HCT116 (cell line): Measurements from ENCODE around the gene STAB1. TPM values are rescaled to one million over a fixed set of nuclear protein-coding genes. Genes with fewer than 3 reads are reported as not detected.

Source experiments
- ATAC-seq: fragments of 200-7000 bp; cut with Tn5 transposase; 2 replicates; pipeline ENCODE4 v1.9.1; 2020; ENCODE audit warnings: mild to moderate bottlenecking, moderate library complexity
- BruUV-seq: library from RNA; stranded (reverse); fragments of 400-500 nt; replicated peaks from 2 replicates; lab custom pipeline; 2021; lab: Mats Ljungman, UMichigan
- CTCF ChIA-PET: fragments of 300-600 bp; sonication (Branson Sonifier 250); formaldehyde crosslinking; loops from one replicate; lab custom pipeline; 2021; ENCODE audit warnings: antibody characterized with exemption; lab: Charles Lee
- POLR2A ChIA-PET: fragments of 300-600, 350-600 bp; sonication (Branson Sonifier 250); formaldehyde crosslinking; loops from one replicate; lab custom pipeline; 2021; ENCODE audit warnings: antibody characterized with exemption; lab: Charles Lee
- RAD21 ChIA-PET, 2 experiments: fragments of 300-600 bp; sonication (Branson Sonifier 250); formaldehyde crosslinking; loops; one replicate each; lab custom pipeline; 2023; ENCODE audit warnings: low total read pairs in 2 of 2; ENCODE audit not compliant: uncharacterized antibody in 2 of 2, unreplicated experiment in 2 of 2, low non-redundant PET in 1 of 2; lab: Charles Lee
- DNase-seq: peaks from one replicate; pipeline ENCODE4 v3.0.0-alpha.2; 2010; ENCODE audit warnings: low read depth, low spot score
- H2AFZ ChIP-seq: fragments of 200-600 bp; shearing (Covaris generic), sonication (generic); 2 replicates; pipeline ENCODE4 v1.6.1; 2017; ENCODE audit warnings: low read depth, mixed run types, mixed read lengths, antibody characterized with exemption, low read length; ENCODE audit not compliant: poor library complexity, severe bottlenecking
- H3K27ac ChIP-seq: 2 replicates; pipeline ENCODE4 v1.5.1; 2012; ENCODE audit warnings: low read depth, low read length
- H3K27me3 ChIP-seq: fragments of 200-600 bp; sonication (generic); 2 replicates; pipeline ENCODE4 v1.6.1; 2016; ENCODE audit warnings: mixed run types, low read length, mixed read lengths; ENCODE audit not compliant: insufficient read depth
- H3K36me3 ChIP-seq, 2 experiments: fragments of 200-500 bp in 1 of 2; fragments of 200-600 bp in 1 of 2; sonication (Bioruptor generic) in 1 of 2; sonication (generic) in 1 of 2; 2 replicates each; pipeline versions ENCODE4 v1.5.1 to v1.6.1; 2014 to 2016; ENCODE audit warnings: low read length in 2 of 2, inconsistent platforms in 1 of 2, mixed read lengths in 1 of 2, mixed run types in 1 of 2; ENCODE audit not compliant: insufficient read depth in 2 of 2, control insufficient read depth in 1 of 2
- H3K4me1 ChIP-seq, 2 experiments: fragments of 200-600 bp in 1 of 2; sonication (generic) in 1 of 2; 2 replicates each; pipeline versions ENCODE4 v1.5.1 to v1.6.1; 2012 to 2017; ENCODE audit warnings: low read length in 2 of 2, inconsistent platforms in 1 of 2, mild to moderate bottlenecking in 1 of 2, mixed read lengths in 1 of 2, mixed run types in 1 of 2, moderate library complexity in 1 of 2; ENCODE audit not compliant: insufficient read depth in 2 of 2, control insufficient read depth in 1 of 2
- H3K4me2 ChIP-seq: fragments of 200-600 bp; sonication (generic); 2 replicates; pipeline ENCODE4 v1.6.1; 2017; ENCODE audit warnings: mixed run types, low read length, mixed read lengths
- H3K4me3 ChIP-seq, 2 experiments: fragments of 200-600 bp in 1 of 2; sonication (generic) in 1 of 2; replicated peaks in 1 of 2; 2 replicates each; pipeline ENCODE4 v1.5.1; 2011 to 2016; ENCODE audit warnings: low read length in 2 of 2, control low read depth in 1 of 2, low read depth in 1 of 2, mild to moderate bottlenecking in 1 of 2, mixed read lengths in 1 of 2, mixed run types in 1 of 2
- H3K79me2 ChIP-seq: fragments of 200-600 bp; sonication (generic); 2 replicates; pipeline ENCODE4 v1.6.1; 2017; ENCODE audit warnings: mild to moderate bottlenecking, mixed run types, low read length, moderate library complexity, mixed read lengths; ENCODE audit not compliant: insufficient read depth
- H3K9ac ChIP-seq: fragments of 200-600 bp; sonication (generic); 2 replicates; pipeline ENCODE4 v1.6.1; 2016; ENCODE audit warnings: low read length, mixed read lengths
- H3K9me2 ChIP-seq: fragments of 200-600 bp; sonication (generic), shearing (Covaris generic); 2 replicates; pipeline ENCODE4 v1.6.1; 2017; ENCODE audit warnings: mixed run types, mild to moderate bottlenecking, moderate library complexity; ENCODE audit not compliant: insufficient read depth
- H3K9me3 ChIP-seq, 2 experiments: fragments of 200-500 bp in 1 of 2; fragments of 200-600 bp in 1 of 2; sonication (Bioruptor generic) in 1 of 2; sonication (generic) in 1 of 2; 2 replicates each; pipeline ENCODE4 v1.6.1; 2014 to 2017; ENCODE audit warnings: low read length in 2 of 2, mixed read lengths in 2 of 2, inconsistent platforms in 1 of 2, low read depth in 1 of 2, mild to moderate bottlenecking in 1 of 2, mixed run types in 1 of 2, moderate library complexity in 1 of 2; ENCODE audit not compliant: control insufficient read depth in 1 of 2, insufficient read depth in 1 of 2
- H4K20me1 ChIP-seq: fragments of 200-600 bp; sonication (generic), shearing (Covaris generic); 2 replicates; pipeline ENCODE4 v1.6.1; 2017; ENCODE audit warnings: mixed run types, mild to moderate bottlenecking, moderate library complexity; ENCODE audit not compliant: insufficient read depth
- CBX3 ChIP-seq: IDR thresholded peaks from 2 replicates; pipeline ENCODE4 v1.6.1; 2012; ENCODE audit warnings: low read depth
- CEBPB ChIP-seq: IDR thresholded peaks from 2 replicates; pipeline ENCODE4 v1.6.1; 2012; ENCODE audit warnings: low read depth
- CTCF ChIP-seq, 3 experiments: fragments of 200-600 bp in 1 of 3; sonication (generic) in 1 of 3; IDR thresholded peaks in 2 of 3; conservative IDR thresholded peaks in 1 of 3; 2 replicates each; pipeline ENCODE4 v1.5.1; 2012 to 2017; ENCODE audit warnings: low read depth in 2 of 3, low read length in 2 of 3, antibody characterized with exemption in 1 of 3, borderline replicate concordance in 1 of 3, control low read depth in 1 of 3, mild to moderate bottlenecking in 1 of 3, mixed read lengths in 1 of 3, mixed run types in 1 of 3, moderate library complexity in 1 of 3; ENCODE audit not compliant: insufficient read depth in 1 of 3
- EGR1 ChIP-seq: IDR thresholded peaks from 2 replicates; pipeline ENCODE4 v1.6.1; 2012; ENCODE audit warnings: low read depth
- ELF1 ChIP-seq: IDR thresholded peaks from 2 replicates; pipeline ENCODE4 v1.6.1; 2012; ENCODE audit warnings: low read depth, borderline replicate concordance
- EZH2 ChIP-seq: fragments of 200-600 bp; sonication (generic); IDR thresholded peaks from 2 replicates; pipeline ENCODE4 v1.6.1; 2017; ENCODE audit warnings: antibody characterized with exemption, mixed run types
- FOSL1 ChIP-seq: IDR thresholded peaks from 2 replicates; pipeline ENCODE4 v1.6.1; 2012; ENCODE audit warnings: low read depth
- JUND ChIP-seq: IDR thresholded peaks from 2 replicates; pipeline ENCODE4 v1.6.1; 2012
- RAD21 ChIP-seq: IDR thresholded peaks from 2 replicates; pipeline ENCODE4 v1.6.1; 2012; ENCODE audit warnings: low read depth, mild to moderate bottlenecking
- SP1 ChIP-seq: IDR thresholded peaks from 2 replicates; pipeline ENCODE4 v1.6.1; 2012; ENCODE audit warnings: low read depth
- SRF ChIP-seq: IDR thresholded peaks from 2 replicates; pipeline ENCODE4 v1.6.1; 2012; ENCODE audit warnings: low read depth
- ZNF274 ChIP-seq: fragments of 200-500 bp; sonication (Bioruptor generic); IDR thresholded peaks from 2 replicates; pipeline ENCODE4 v1.6.1; 2014; ENCODE audit warnings: mild to moderate bottlenecking, low read depth, low read length, inconsistent platforms
- intact Hi-C: fragments of 100-400 bp; cut with micrococcal nuclease; formaldehyde crosslinking; loops from 2 replicates; pipeline ENCODE4 v1.10.0; 2022
- total RNA-seq: library from RNA; stranded (reverse); gene quantifications from one replicate; pipeline ENCODE4 v1.2.1, GENCODE V29; 2021; ENCODE audit not compliant: unreplicated experiment
- TF ChIP-seq, protein P1 (sequence below): IDR thresholded peaks from 2 replicates; pipeline ENCODE4 v1.6.1; 2012; ENCODE audit warnings: low read depth

The STAB1 gene
- total RNA-seq, 1 experiment from 2014 or later: 0.44 TPM

- no peak for TF ChIP-seq CTCF (IDR thresholded peaks at IDR 0.05 in 2 of 3, conservative IDR thresholded peaks at IDR 0.05 in 1 of 3; ENCODE audit: borderline replicate concordance in 1 of 3, insufficient read depth in 1 of 3, low read depth in 2 of 3, low read length in 2 of 3)
- no peak for TF ChIP-seq CBX3
- TF ChIP-seq JUND: no peak
- no peak for TF ChIP-seq EZH2
- no peak for TF ChIP-seq SP1
- TF ChIP-seq, protein P1, sequence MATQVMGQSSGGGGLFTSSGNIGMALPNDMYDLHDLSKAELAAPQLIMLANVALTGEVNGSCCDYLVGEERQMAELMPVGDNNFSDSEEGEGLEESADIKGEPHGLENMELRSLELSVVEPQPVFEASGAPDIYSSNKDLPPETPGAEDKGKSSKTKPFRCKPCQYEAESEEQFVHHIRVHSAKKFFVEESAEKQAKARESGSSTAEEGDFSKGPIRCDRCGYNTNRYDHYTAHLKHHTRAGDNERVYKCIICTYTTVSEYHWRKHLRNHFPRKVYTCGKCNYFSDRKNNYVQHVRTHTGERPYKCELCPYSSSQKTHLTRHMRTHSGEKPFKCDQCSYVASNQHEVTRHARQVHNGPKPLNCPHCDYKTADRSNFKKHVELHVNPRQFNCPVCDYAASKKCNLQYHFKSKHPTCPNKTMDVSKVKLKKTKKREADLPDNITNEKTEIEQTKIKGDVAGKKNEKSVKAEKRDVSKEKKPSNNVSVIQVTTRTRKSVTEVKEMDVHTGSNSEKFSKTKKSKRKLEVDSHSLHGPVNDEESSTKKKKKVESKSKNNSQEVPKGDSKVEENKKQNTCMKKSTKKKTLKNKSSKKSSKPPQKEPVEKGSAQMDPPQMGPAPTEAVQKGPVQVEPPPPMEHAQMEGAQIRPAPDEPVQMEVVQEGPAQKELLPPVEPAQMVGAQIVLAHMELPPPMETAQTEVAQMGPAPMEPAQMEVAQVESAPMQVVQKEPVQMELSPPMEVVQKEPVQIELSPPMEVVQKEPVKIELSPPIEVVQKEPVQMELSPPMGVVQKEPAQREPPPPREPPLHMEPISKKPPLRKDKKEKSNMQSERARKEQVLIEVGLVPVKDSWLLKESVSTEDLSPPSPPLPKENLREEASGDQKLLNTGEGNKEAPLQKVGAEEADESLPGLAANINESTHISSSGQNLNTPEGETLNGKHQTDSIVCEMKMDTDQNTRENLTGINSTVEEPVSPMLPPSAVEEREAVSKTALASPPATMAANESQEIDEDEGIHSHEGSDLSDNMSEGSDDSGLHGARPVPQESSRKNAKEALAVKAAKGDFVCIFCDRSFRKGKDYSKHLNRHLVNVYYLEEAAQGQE: no peak
- TF ChIP-seq, all 23 proteins: peak for 0
Measured at GRCh38 chr3:52546111-52546901, 51.2 kb downstream of the STAB1 start (continued).

DNA sequence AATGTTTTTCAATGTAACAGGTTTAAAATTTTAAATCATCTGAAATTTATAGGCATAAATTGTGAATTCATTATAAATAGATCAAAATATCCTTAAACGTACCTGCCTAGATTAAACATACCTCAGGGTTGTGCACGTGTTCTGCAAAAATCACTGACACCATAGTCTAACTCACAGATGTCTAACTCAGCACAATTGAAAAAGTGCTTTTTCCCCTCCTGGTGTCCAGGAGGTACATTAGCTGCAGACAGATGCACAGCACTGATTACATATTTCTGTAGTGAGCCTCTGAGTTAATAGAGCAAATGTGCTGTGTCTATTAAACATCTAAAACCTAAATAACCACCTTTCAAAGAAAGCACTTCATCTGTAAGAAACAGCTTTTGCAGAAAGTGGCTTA, 52.0 kb downstream of the STAB1 start:
- ChIA-PET CTCF (no interaction called here), POLR2A (interaction anchor here (1.9 kb wide), 1 partner anchor 11 kb away, joined by 5 read pairs; the partner anchor contains the start of gene UQCC5), RAD21 (no interaction called here)
- Histone ChIP-seq H3K4me1 (no peaks in the 10 kb centered on the region), H3K9me2 (no peaks in the 10 kb centered on the region), H3K36me3 (peaks cover 11 to 18% of the 10 kb centered on the region in 2 experiments; a peak in 3 of 4 replicates), H4K20me1 (peaks cover 7% of the 10 kb centered on the region; the same call in 1 of the 2 replicates), H3K4me3 (no peak overlapping the region), H3K27ac (no peak overlapping the region), H3K9ac (no peak overlapping the region), H2AFZ (no peak overlapping the region), H3K4me2 (no peak overlapping the region), H3K9me3 (no peaks in the 10 kb centered on the region), H3K79me2 (peaks cover 20% of the 10 kb centered on the region), H3K27me3 (no peaks in the 10 kb centered on the region)
- intact Hi-C loops: no loop called here
- ATAC-seq (no peak), DNase-seq (no peak)
- TF ChIP-seq SP1: no peak
- TF ChIP-seq ELF1: no peak
- TF ChIP-seq ZNF274: no peak
- TF ChIP-seq EGR1: no peak
- no peak for TF ChIP-seq FOSL1
- no peak for TF ChIP-seq SRF
- no peak for TF ChIP-seq CEBPB
- no peak for TF ChIP-seq RAD21
- BruUV-seq: no TSS peak
